Immature natural killer cell (primary cell): ENCODE results near the gene CAVIN2. TPM values are rescaled to one million over a fixed set of nuclear protein-coding genes. Genes with fewer than 3 reads are reported as not detected.

ENCODE experiments used
- DNase-seq, 3 donors: peaks; one replicate each; pipeline ENCODE4 v3.0.0; 2022; ENCODE audit warnings: mixed read lengths in 1 of 3
- H3K27ac Mint-ChIP-seq, 6 donors: one replicate each; pipeline ENCODE4 v1.8.0; 2020; ENCODE audit warnings: mixed read lengths in 6 of 6, mild to moderate bottlenecking in 5 of 6, inconsistent platforms in 4 of 6, moderate library complexity in 3 of 6
- H3K27me3 Mint-ChIP-seq, 3 donors: one replicate each; pipeline ENCODE4 v1.8.0; 2020 to 2021; ENCODE audit warnings: low read depth in 3 of 3, mild to moderate bottlenecking in 3 of 3, mixed read lengths in 3 of 3, moderate library complexity in 3 of 3, inconsistent platforms in 1 of 3
- H3K36me3 Mint-ChIP-seq, 3 donors: one replicate each; pipeline ENCODE4 v1.8.0; 2020; ENCODE audit warnings: mixed read lengths in 3 of 3, inconsistent platforms in 2 of 3, mild to moderate bottlenecking in 2 of 3
- H3K4me1 Mint-ChIP-seq, 2 donors: one replicate each; pipeline ENCODE4 v1.8.0; 2020; ENCODE audit warnings: inconsistent platforms in 2 of 2, mild to moderate bottlenecking in 2 of 2, mixed read lengths in 2 of 2, moderate library complexity in 1 of 2
- H3K4me3 Mint-ChIP-seq, 5 donors: one replicate each; pipeline ENCODE4 v1.8.0; 2020; ENCODE audit warnings: mild to moderate bottlenecking in 5 of 5, mixed read lengths in 5 of 5, inconsistent platforms in 3 of 5, moderate library complexity in 3 of 5
- H3K9me3 Mint-ChIP-seq, 6 donors: one replicate each; pipeline ENCODE4 v1.8.0; 2020; ENCODE audit warnings: mild to moderate bottlenecking in 6 of 6, mixed read lengths in 6 of 6, inconsistent platforms in 4 of 6, moderate library complexity in 3 of 6
- polyA plus RNA-seq, 3 donors: library from polyadenylated mRNA; unstranded; fragments of 300-500 nt; fragmentation: Illumina TruSeq; gene quantifications; one replicate each; pipeline ENCODE4 v1.2.3, GENCODE V29; 2021

The CAVIN2 gene
- polyA plus RNA-seq, 3 donors from 2014 or later: 0.34 to 13.9 (median 2.7) TPM

DNA sequence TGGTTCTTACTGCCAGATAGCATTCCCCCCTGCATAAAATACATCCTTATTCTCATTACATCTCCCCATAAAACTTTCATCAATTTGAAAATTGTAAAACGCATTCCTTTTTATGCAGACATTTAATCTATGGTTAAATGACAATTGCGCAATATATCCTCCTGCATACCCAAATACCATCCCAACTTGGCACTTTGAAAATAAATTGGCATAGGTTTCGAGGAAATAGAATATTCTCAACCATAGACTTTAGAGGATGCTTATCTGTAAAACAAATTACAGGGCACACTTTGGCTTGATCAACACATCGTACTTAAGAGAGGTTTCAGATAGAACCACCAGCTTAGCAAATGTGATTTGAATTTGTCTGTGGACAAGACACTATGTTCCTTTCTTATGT is 31.0 kb upstream of the CAVIN2 start:
- Mint-ChIP-seq H3K27me3 (peaks cover 0 to 3% (median 2%) of the 10 kb centered on the region in 3 donors), H3K4me3 (no peak overlapping the region), H3K27ac (no peak overlapping the region), H3K9me3 (peaks cover 0 to 5% (median 0%) of the 10 kb centered on the region in 6 donors), H3K36me3 (no peaks in the 10 kb centered on the region), H3K4me1 (no peaks in the 10 kb centered on the region)
- DNase-seq: no peak

DNA sequence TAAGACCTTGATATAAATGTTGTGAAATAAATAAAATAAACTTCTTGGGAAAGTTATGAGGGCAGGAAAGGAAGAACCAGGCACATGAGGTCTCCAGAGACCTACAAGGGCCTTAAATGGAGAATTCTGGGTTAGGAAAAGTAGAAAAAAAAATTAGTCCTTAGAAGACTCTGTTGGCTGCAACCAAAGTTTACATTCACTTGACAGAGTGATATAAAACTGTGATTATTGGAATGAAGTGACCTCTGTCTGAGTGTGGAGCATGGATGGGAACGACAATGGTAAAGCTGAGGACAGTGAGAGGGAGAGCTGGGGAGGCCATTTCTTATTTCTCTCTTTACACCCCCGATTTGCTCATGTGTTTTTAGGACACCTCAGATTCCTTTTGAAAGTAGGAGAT is 29.0 kb upstream of the CAVIN2 start:
- DNase-seq: no peak
- Mint-ChIP-seq H3K4me3 (no peak overlapping the region), H3K27me3 (peaks cover 0 to 3% (median 2%) of the 10 kb centered on the region in 3 donors), H3K9me3 (peaks cover 0 to 2% (median 0%) of the 10 kb centered on the region in 6 donors), H3K27ac (no peak overlapping the region), H3K36me3 (no peaks in the 10 kb centered on the region), H3K4me1 (no peaks in the 10 kb centered on the region)

- no peaks in the 10 kb centered on the region for H3K4me1 Mint-ChIP-seq
- H3K27ac Mint-ChIP-seq: no peak overlapping the region
- H3K9me3 Mint-ChIP-seq: peaks cover 0 to 2% (median 0%) of the 10 kb centered on the region in 6 donors
- H3K4me3 Mint-ChIP-seq: no peak overlapping the region
- no peaks in the 10 kb centered on the region for H3K36me3 Mint-ChIP-seq
- H3K27me3 Mint-ChIP-seq: peaks cover 0 to 5% (median 4%) of the 10 kb centered on the region in 3 donors
- no peak for DNase-seq
These were observed 23.9 kb upstream of the CAVIN2 start for GRCh38 chr2:191870744-191871143.

GRCh38 chr2:191869781-191870180 is 22.9 kb upstream of the CAVIN2 start:
- peaks cover under 1 to 5% (median 4%) of the 10 kb centered on the region in 3 donors for H3K27me3 Mint-ChIP-seq
- no peak overlapping the region for H3K4me3 Mint-ChIP-seq
- H3K9me3 Mint-ChIP-seq: peaks cover 0 to 2% (median 0%) of the 10 kb centered on the region in 6 donors
- DNase-seq: no peak
- no peaks in the 10 kb centered on the region for H3K4me1 Mint-ChIP-seq
- no peaks in the 10 kb centered on the region for H3K36me3 Mint-ChIP-seq
- no peak overlapping the region for H3K27ac Mint-ChIP-seq

GRCh38 chr2:191869178-191869577 is 22.3 kb upstream of the CAVIN2 start:
- Mint-ChIP-seq H3K27me3 (peaks cover 1 to 5% (median 4%) of the 10 kb centered on the region in 3 donors), H3K4me3 (no peak overlapping the region)

GRCh38 chr2:191867507-191867847 is 20.6 kb upstream of the CAVIN2 start:
- H3K4me3 Mint-ChIP-seq: no peak overlapping the region
- H3K27ac Mint-ChIP-seq: no peak overlapping the region
- H3K9me3 Mint-ChIP-seq: peaks cover 0 to 2% (median 0%) of the 10 kb centered on the region in 6 donors
- DNase-seq: no peak
- peaks cover 1 to 5% (median 4%) of the 10 kb centered on the region in 3 donors for H3K27me3 Mint-ChIP-seq
- H3K4me1 Mint-ChIP-seq: no peaks in the 10 kb centered on the region
- no peaks in the 10 kb centered on the region for H3K36me3 Mint-ChIP-seq

More at GRCh38 chr2:191869178-191869577, 22.3 kb upstream of the CAVIN2 start:
- no peaks in the 10 kb centered on the region for H3K4me1 Mint-ChIP-seq
- H3K27ac Mint-ChIP-seq: no peak overlapping the region
- H3K36me3 Mint-ChIP-seq: no peaks in the 10 kb centered on the region
- no peak for DNase-seq
- peaks cover 0 to 2% (median 0%) of the 10 kb centered on the region in 6 donors for H3K9me3 Mint-ChIP-seq

- DNase-seq: no peak
These were observed 20.0 kb upstream of the CAVIN2 start for GRCh38 chr2:191866675-191867506.

GRCh38 chr2:191866195-191866594 is 19.3 kb upstream of the CAVIN2 start:
- Mint-ChIP-seq H3K4me1 (no peaks in the 10 kb centered on the region), H3K27me3 (peaks cover 1 to 7% (median 4%) of the 10 kb centered on the region in 3 donors), H3K9me3 (peaks cover 0 to 2% (median 0%) of the 10 kb centered on the region in 6 donors), H3K4me3 (no peak overlapping the region), H3K27ac (no peak overlapping the region), H3K36me3 (no peaks in the 10 kb centered on the region)
- DNase-seq: no peak

More at GRCh38 chr2:191866675-191867506, 20.0 kb upstream of the CAVIN2 start:
- Mint-ChIP-seq H3K9me3 (peaks cover 0 to 2% (median 0%) of the 10 kb centered on the region in 6 donors), H3K4me1 (no peaks in the 10 kb centered on the region), H3K4me3 (no peak overlapping the region), H3K36me3 (no peaks in the 10 kb centered on the region), H3K27me3 (peaks cover 1 to 5% (median 4%) of the 10 kb centered on the region in 3 donors), H3K27ac (no peak overlapping the region)

- H3K27ac Mint-ChIP-seq: no peak overlapping the region
- H3K27me3 Mint-ChIP-seq: peaks cover 1 to 4% (median 4%) of the 10 kb centered on the region in 3 donors
- H3K4me1 Mint-ChIP-seq: no peaks in the 10 kb centered on the region
- peaks cover 0 to 2% (median 0%) of the 10 kb centered on the region in 6 donors for H3K9me3 Mint-ChIP-seq
- DNase-seq: no peak
- no peak overlapping the region for H3K4me3 Mint-ChIP-seq
- H3K36me3 Mint-ChIP-seq: no peaks in the 10 kb centered on the region
These were observed 17.9 kb upstream of the CAVIN2 start for GRCh38 chr2:191864628-191865374.

DNA sequence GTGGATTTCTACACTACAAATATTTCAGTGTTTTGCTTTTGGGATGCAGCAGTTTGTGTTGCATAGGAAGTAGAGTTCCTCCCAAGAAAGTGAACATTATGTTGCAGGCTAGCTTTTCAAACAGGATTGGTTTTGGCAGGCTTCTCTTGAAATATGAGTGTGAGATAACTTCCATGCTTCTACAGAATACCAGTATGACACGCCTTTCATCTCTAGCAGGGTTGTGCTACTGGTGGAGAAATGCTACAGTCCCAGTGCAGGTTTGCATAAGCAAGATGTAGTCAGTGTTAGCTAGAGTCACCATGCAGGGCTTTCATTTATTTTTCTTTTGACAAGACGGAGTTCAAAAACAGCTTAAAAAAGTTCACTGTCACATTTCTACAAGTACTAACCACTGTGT is 17.1 kb upstream of the CAVIN2 start:
- H3K27ac Mint-ChIP-seq: no peak overlapping the region
- H3K4me1 Mint-ChIP-seq: no peaks in the 10 kb centered on the region
- no peak overlapping the region for H3K4me3 Mint-ChIP-seq
- H3K27me3 Mint-ChIP-seq: peaks cover 1 to 4% (median 3%) of the 10 kb centered on the region in 3 donors
- H3K9me3 Mint-ChIP-seq: peaks cover 0 to 2% (median 0%) of the 10 kb centered on the region in 6 donors
- H3K36me3 Mint-ChIP-seq: no peaks in the 10 kb centered on the region
- DNase-seq: no peak

DNA sequence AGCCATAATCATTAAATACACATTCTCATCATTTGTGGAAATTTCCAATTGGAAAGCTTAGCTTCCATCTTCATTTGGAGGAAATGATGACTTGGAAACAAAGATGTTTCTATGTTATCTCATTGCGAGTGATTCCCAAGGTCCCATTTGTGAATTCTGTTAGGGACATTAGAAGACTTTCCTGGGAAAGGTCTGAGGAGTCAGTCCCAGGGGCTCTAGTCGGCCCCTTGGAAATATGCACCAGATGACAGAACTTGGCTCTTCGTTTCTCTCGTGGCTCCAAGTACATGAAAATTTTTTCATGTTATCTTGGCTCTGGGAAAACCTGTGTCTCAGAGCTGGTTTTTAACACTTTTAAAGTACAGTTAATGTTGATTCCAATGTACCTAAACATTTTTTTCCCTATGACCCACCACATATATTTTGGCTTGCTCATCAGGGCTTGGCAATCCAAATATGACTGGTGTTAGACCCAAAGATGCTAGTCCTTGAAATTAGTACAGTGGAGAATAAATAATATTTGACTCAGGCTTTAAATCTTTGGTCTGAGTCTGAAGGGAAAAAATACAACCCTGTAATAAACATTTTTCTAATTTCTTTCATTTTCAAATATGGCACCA is 15.4 kb upstream of the CAVIN2 start:
- Mint-ChIP-seq H3K9me3 (peaks cover 0 to 2% (median 0%) of the 10 kb centered on the region in 6 donors), H3K4me1 (no peaks in the 10 kb centered on the region), H3K27me3 (peaks cover 1 to 4% (median 3%) of the 10 kb centered on the region in 3 donors), H3K4me3 (no peak overlapping the region), H3K27ac (no peak overlapping the region), H3K36me3 (no peaks in the 10 kb centered on the region)
- no peak for DNase-seq

- no peak overlapping the region for H3K4me3 Mint-ChIP-seq
- DNase-seq: no peak
- H3K36me3 Mint-ChIP-seq: no peaks in the 10 kb centered on the region
- H3K4me1 Mint-ChIP-seq: no peaks in the 10 kb centered on the region
- no peaks in the 10 kb centered on the region for H3K9me3 Mint-ChIP-seq
- no peak overlapping the region for H3K27ac Mint-ChIP-seq
- H3K27me3 Mint-ChIP-seq: peaks cover 1 to 3% (median 3%) of the 10 kb centered on the region in 3 donors
These were observed 14.0 kb upstream of the CAVIN2 start for GRCh38 chr2:191860760-191861466.

- Mint-ChIP-seq H3K36me3 (no peaks in the 10 kb centered on the region), H3K4me3 (no peak overlapping the region), H3K9me3 (no peaks in the 10 kb centered on the region), H3K27me3 (peaks cover 0 to 3% (median 3%) of the 10 kb centered on the region in 3 donors), H3K27ac (no peak overlapping the region), H3K4me1 (no peaks in the 10 kb centered on the region)
- no peak for DNase-seq
These were observed 12.8 kb upstream of the CAVIN2 start for GRCh38 chr2:191859681-191860080.
